Activated CD4-positive, alpha-beta T cell treated with anti-CD3 and anti-CD28 coated beads, Interleukin-2, amount 50 U/mL, for 48 hours (primary cell): ENCODE data around the gene PRDX3.

ENCODE experiments used
- DNase-seq, 2 experiments: peaks; one replicate each; pipeline ENCODE4 v3.0.0-alpha.2; 2020

Gene PRDX3

DNA sequence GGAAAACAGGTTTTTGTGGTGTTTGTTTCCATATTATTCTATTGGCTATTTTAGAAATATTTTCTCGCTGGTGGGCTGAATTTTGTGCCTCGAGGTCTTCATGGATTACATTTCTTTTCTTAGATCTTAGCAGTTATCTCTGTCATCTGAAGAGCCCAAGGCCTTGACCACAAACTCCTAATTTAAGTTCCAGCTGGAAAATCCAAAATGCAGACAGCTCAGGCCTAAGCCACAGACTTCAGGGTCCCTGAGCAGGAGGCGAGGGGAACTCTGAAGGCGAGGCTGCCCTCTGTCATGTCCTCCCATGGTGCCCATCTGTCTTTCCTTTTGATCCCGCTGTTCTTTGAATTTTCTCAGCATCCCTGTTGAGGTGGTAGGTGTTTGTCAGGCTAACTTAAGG lies 60.4 kb downstream of the PRDX3 start:
- DNase-seq: no peak
